GM18517 (cell line): ENCODE results near the gene RAF1.
A peak's percentile ranks its signal among the peaks of the same experiment; 100 is the strongest.
"Not testable (repeated sequence)": the region's sequence is repeated elsewhere in the genome, so short reads cannot be mapped to it uniquely, and the experiment has no call there.

Experiments
- ATAC-seq: cut with Tn5 transposase; IDR thresholded peaks from one replicate; pipeline ENCODE4 v1.9.1; 2021; ENCODE audit warnings: mild to moderate bottlenecking, moderate library complexity; ENCODE audit not compliant: unreplicated experiment

Gene RAF1

GRCh38 chr3:12663936-12664908, at the start of gene RAF1:
Gene RAF1, minus strand, starts transcription at chr3:12664117. Its CDS starts 45,396 bp downstream, at chr3:12618721.
- ATAC-seq: peak; percentile 88

GRCh38 chr3:12710062-12710461, 46.1 kb upstream of the RAF1 start:
- ATAC-seq: no peak

DNA sequence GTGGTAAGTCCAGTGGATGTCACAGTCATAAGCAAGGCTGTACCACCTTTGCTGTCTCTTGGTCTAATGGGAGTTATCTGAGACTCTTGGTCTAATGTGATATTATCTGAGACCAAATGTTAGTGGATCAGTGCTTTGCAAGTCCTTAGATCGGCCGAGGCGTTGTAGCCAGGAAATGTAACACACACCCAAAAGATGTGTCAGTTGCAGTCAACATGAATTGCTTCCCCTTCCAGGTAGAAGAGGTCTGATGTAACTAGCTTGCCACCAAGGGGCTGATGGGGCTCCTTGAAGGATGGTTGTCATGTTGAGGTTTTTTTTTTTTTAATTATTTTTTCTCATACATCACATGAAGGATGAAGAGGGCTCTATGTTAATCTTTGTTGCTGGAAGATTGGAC, 45.4 kb upstream of the RAF1 start:
- ATAC-seq: no peak

GRCh38 chr3:12708584-12709192, 44.8 kb upstream of the RAF1 start:
- no peak for ATAC-seq

GRCh38 chr3:12707449-12707848, 43.5 kb upstream of the RAF1 start:
- ATAC-seq: no peak

DNA sequence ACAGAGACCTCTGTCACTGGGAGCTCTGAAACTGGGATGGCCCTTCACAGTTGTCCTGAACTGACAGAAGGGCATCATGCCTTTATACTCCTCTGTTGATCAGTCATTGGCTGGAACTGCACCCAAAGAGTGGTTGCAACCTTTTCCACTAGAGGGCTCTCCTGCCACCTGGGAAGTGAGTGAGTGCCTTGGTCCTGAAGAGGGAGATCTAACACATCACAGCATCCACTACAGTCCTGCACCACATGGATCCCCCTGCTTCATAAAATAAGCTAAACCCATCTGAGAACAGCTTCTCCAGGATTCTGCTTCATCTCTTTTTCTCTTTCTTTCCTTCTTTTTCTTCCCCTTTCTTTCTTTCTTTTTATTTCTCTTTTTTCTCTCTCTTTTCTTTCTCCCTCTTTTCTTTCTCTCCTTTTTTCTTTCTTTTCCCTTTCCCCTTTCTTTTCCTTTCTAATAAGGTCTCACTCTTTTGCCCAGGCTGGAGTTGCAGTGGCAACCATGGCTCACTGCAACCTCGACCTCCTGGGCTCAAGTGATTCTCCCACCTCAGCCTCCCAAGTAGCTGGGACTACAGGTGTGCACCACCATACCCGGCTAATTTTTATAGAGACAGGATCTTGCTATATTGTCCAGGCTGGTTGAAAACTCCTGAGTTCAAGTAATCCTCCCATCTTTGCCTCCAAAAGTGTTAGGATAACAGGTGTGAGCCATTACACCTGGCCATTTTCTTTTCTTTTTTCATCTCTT, 42.8 kb upstream of the RAF1 start:
- ATAC-seq: peak; percentile 89

GRCh38 chr3:12705981-12706380, 42.1 kb upstream of the RAF1 start:
- ATAC-seq: no peak

GRCh38 chr3:12705374-12705926, 41.5 kb upstream of the RAF1 start:
- no peak for ATAC-seq

GRCh38 chr3:12702501-12702900, 38.6 kb upstream of the RAF1 start:
- ATAC-seq: no peak

GRCh38 chr3:12701601-12702000, 37.7 kb upstream of the RAF1 start:
- ATAC-seq: not testable (repeated sequence)

DNA sequence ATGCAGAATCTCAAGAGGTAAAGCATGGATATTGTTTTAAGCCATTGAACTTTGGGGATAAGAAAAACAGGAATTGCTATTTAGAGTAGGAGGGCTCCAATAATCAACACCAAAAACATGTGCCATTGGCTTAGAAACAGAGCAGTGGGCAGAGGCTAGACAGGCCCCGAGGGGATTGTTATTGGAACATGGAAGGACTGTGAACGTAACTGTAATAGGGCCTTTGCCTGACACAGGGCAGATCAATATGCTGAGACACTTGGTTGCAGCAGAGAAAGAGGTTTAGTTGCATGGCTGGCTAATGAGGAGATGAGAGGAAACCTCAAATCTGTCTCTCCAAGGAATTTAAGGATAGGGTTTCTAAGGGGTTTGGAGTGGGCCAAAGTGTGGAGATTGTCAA, 36.9 kb upstream of the RAF1 start:
- no peak for ATAC-seq

DNA sequence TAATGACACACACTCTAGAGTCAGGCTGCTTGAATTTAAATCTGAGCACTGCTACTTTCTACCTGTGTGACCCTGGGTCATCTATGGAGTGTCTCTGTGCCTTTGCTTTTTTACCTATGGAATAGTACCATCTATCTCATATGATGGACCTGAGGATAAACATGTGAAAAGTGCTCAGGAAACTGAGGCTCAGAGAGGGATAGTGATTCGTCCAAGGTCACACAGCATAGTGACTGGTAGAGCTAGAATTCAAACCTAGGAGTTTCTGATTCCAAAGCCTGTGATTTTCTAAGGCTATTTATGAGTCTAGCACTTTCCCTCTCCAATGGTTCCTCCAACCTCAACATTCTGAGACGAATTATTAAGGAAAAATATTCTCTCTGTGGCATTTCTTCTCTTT, 32.0 kb upstream of the RAF1 start:
- no peak for ATAC-seq

GRCh38 chr3:12695112-12695511, 31.2 kb upstream of the RAF1 start:
- ATAC-seq: no peak

GRCh38 chr3:12692444-12692843, 28.5 kb upstream of the RAF1 start:
- no peak for ATAC-seq

- ATAC-seq: no peak
These were observed 26.2 kb upstream of the RAF1 start for GRCh38 chr3:12689997-12690711.

DNA sequence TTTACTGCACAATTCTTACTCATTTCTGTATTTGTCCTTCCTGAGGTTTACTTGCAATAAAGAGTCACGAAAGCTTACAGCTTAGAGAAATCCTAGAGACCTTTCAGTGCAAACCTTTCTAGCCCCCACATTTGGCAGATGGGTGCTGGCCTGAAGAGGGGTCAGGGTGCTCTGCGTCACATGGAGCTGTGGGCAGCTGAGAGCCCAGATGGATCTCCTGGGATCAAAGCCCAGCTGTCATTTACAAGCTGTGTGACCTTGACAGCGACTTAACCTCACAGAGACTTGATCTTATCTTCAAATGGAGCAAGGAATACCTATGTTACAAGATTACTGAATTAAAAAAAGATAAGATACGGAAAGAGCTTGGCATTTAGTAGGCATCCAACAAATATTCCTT, 24.0 kb upstream of the RAF1 start:
- no peak for ATAC-seq

DNA sequence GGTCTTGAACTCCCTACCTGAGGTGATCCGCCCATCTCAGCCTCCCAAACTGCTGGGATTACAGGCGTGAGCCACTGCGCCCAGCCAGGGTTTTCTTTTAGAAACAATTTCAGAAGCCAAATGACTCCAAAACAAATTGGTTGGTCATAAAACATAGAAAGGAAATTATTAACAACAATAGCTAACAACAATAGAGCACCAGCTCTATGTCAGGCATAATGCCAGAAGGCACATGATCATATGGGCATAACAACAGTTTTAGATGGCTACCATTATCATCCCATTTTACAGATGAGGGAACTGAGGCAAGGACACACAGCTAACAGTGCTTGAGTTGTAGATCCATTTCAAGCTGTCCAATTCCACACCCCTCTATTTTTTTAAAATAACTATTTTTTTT, 22.2 kb upstream of the RAF1 start:
- ATAC-seq: no peak

DNA sequence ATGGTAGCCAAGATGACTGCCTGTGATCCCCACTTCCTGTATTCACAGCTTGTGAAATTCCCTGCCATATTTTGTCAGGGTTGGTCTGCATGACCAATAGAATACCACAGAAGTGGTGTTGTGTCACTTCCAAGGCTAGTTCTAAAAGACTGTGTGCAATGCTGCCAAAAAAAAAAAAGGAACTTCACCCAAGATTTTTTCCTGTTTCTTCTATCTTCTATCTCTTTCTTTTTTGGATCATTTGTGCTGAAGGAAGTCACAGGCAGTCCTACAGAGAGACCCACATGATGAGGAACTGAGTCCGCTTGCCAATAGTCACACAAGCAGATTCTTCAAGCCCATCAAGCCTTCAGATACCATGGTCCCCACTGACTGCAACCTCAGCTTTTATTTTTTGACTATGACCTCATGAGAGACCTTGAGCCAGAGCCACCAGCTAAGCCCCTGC, 18.1 kb upstream of the RAF1 start:
- no peak for ATAC-seq

DNA sequence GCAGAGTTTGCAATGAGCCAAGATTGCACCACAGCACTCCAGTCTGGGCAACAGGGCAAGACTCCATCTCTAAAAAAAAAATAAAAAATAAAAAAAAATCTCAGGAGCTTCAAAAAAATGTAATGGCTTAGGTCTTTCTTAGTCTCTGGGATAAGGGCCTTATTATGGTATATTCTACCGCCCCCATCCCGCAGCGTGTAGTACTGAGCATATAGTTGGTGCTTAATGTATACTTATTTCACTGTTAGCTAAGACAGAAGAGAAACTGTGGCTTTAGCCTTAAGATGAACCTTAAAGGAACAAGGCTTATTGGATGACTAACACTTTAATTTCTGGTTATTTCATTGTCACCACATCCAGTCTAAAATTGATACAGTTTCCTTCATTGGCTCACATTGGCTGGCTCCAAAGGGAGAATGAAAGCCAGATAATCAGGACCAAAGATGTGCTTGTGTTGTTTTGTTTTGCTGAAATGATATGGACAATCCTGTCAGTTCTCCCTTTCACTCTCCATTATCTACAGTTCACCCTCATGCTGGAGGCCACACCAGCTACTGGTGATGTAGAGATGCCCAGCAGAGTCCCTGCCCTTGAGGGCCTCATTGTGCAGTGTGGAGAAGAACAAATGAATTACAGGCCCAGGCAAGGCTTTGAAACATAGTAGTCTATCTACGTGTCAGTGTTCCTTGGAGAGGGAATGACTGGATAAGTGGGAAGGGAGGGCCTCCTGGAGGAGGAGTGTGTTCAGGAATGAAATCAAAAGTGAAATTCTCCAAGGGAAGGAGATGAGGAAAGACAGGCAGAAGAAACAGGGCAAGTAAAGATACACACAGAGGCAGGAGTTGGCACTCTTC, 17.4 kb upstream of the RAF1 start:
- ATAC-seq: no peak

DNA sequence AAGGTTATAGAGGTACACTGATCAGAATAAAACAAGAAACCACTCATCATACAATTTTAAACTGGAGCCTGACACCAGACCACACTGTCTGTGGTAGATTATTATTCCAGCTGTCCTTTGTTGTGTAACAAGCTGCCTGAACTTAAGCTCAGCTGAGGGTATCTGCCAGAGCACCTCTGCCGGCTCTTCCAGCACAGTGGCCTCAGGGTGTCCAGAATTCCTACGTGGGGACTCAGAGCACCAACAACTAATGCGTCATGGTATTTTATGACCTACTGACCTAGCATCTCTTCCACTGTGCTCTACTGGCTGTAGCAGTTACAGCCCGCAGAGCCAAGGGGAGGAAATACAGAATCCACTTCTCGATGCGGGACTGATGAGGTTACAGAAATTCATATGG, 15.6 kb upstream of the RAF1 start:
- ATAC-seq: no peak
